H1 (cell line): ENCODE measurements around the gene MRPS31. TPM values are rescaled to one million over a fixed set of nuclear protein-coding genes. Genes with fewer than 3 reads are reported as not detected.
A peak's percentile ranks its signal among the peaks of the same experiment; 100 is the strongest.

Experiments
- CTCF ChIA-PET: fragments of 300-600 bp; sonication (Branson Sonifier 250); formaldehyde crosslinking; loops from one replicate; lab custom pipeline; 2021; ENCODE audit not compliant: partially characterized antibody; lab: Charles Lee
- POLR2A ChIA-PET: fragments of 300-600 bp; sonication (Branson Sonifier 250); formaldehyde crosslinking; loops from one replicate; lab custom pipeline; 2021; ENCODE audit warnings: inconsistent platforms; ENCODE audit not compliant: partially characterized antibody; lab: Charles Lee
- DNase-seq, 2 experiments: peaks; one replicate each; pipeline versions ENCODE4 v3.0.0 to v3.0.0-alpha.2; 2010 to 2022; ENCODE audit warnings: low spot score in 2 of 2, low read depth in 1 of 2, mixed read lengths in 1 of 2
- FAIRE-seq: peaks from 2 replicates; lab custom pipeline; 2011; peaks lifted over from hg19 to GRCh38; lab: Jason Lieb, UNC
- H2AFZ ChIP-seq: 2 replicates; pipeline ENCODE4 v1.8.1; 2012; ENCODE audit warnings: low read length, inconsistent platforms
- H2AK5ac ChIP-seq: 2 replicates; pipeline ENCODE4 v1.6.1; 2013; ENCODE audit warnings: low read depth, low read length
- H2BK120ac ChIP-seq: replicated peaks from 2 replicates; pipeline ENCODE3; 2013; ENCODE audit warnings: low read depth, low read length, inconsistent platforms
- H2BK12ac ChIP-seq: 2 replicates; pipeline ENCODE4 v1.6.1; 2013; ENCODE audit warnings: low read depth, low read length
- H2BK15ac ChIP-seq: 2 replicates; pipeline ENCODE4 v1.6.1; 2013; ENCODE audit warnings: low read length
- H2BK20ac ChIP-seq: 2 replicates; pipeline ENCODE4 v1.6.1; 2013; ENCODE audit warnings: low read length
- H2BK5ac ChIP-seq: 2 replicates; pipeline ENCODE4 v1.6.1; 2013; ENCODE audit warnings: low read depth, low read length
- H3K14ac ChIP-seq: 2 replicates; pipeline ENCODE4 v1.6.1; 2013; ENCODE audit warnings: inconsistent platforms; ENCODE audit not compliant: insufficient read length
- H3K18ac ChIP-seq: 2 replicates; pipeline ENCODE4 v1.6.1; 2013; ENCODE audit warnings: low read length; ENCODE audit errors: extremely low read depth
- H3K23ac ChIP-seq: 2 replicates; pipeline ENCODE4 v1.6.1; 2013; ENCODE audit warnings: inconsistent platforms; ENCODE audit not compliant: insufficient read length
- H3K23me2 ChIP-seq: 2 replicates; pipeline ENCODE4 v1.6.1; 2013; ENCODE audit warnings: low read depth, low read length
- H3K27ac ChIP-seq: 2 replicates; pipeline ENCODE4 v1.6.1; 2011; ENCODE audit warnings: low read depth, low read length, inconsistent platforms
- H3K27me3 ChIP-seq, 4 experiments: replicated peaks in 1 of 4; 1 replicate in 1 of 4; 2 replicates in 3 of 4; pipeline versions ENCODE4 v1.6.1 to v1.8.1; 2011 to 2013; ENCODE audit warnings: low read length in 3 of 4, mild to moderate bottlenecking in 3 of 4, inconsistent platforms in 2 of 4, mixed read lengths in 2 of 4, moderate library complexity in 1 of 4; ENCODE audit not compliant: control insufficient read depth in 3 of 4, insufficient read depth in 3 of 4; ENCODE audit errors: extremely low read depth in 1 of 4
- H3K36me3 ChIP-seq, 4 experiments: 2 replicates each; pipeline versions ENCODE4 v1.6.1 to v1.8.1; 2011 to 2013; ENCODE audit warnings: mild to moderate bottlenecking in 4 of 4, low read length in 3 of 4, moderate library complexity in 2 of 4, control low read depth in 1 of 4, inconsistent platforms in 1 of 4; ENCODE audit not compliant: insufficient read depth in 4 of 4, control insufficient read depth in 2 of 4
- H3K4ac ChIP-seq: replicated peaks from 2 replicates; pipeline ENCODE3; 2013; ENCODE audit warnings: low read length, low read depth, mixed read lengths, inconsistent platforms; ENCODE audit not compliant: insufficient read length
- H3K4me1 ChIP-seq, 4 experiments: replicated peaks in 1 of 4; 1 replicate in 1 of 4; 2 replicates in 3 of 4; pipeline versions ENCODE4 v1.6.1 to v1.8.1; 2011 to 2013; ENCODE audit warnings: low read length in 3 of 4, inconsistent platforms in 2 of 4, mixed read lengths in 1 of 4; ENCODE audit not compliant: insufficient read depth in 4 of 4, control insufficient read depth in 3 of 4
- H3K4me2 ChIP-seq, 2 experiments: 2 replicates each; pipeline versions ENCODE4 v1.6.1 to v1.8.1; 2011 to 2013; ENCODE audit warnings: low read depth in 2 of 2, low read length in 2 of 2, control low read depth in 1 of 2, inconsistent platforms in 1 of 2, mild to moderate bottlenecking in 1 of 2; ENCODE audit not compliant: insufficient read depth in 1 of 2
- H3K4me3 ChIP-seq, 4 experiments: fragments of 200-600, 300-600 bp in 1 of 4; sonication (generic), shearing (Covaris generic), sonication (Bioruptor Twin) in 1 of 4; 2 replicates each; pipeline versions ENCODE4 v1.5.1 to v1.8.1; 2011 to 2016; ENCODE audit warnings: low read length in 4 of 4, low read depth in 3 of 4, control low read depth in 2 of 4, inconsistent platforms in 2 of 4, mild to moderate bottlenecking in 2 of 4, mixed read lengths in 1 of 4, moderate library complexity in 1 of 4; ENCODE audit not compliant: insufficient read depth in 2 of 4; ENCODE audit errors: extremely low read depth in 1 of 4
- H3K56ac ChIP-seq: replicated peaks from 2 replicates; pipeline ENCODE3; 2013; ENCODE audit warnings: low read depth, mild to moderate bottlenecking, mixed read lengths, low read length, inconsistent platforms; ENCODE audit not compliant: insufficient read length
- H3K79me1 ChIP-seq: 2 replicates; pipeline ENCODE4 v1.6.1; 2013; ENCODE audit warnings: low read depth, low read length, control low read depth
- H3K79me2 ChIP-seq, 2 experiments: 2 replicates each; pipeline versions ENCODE4 v1.6.1 to v1.8.1; 2012 to 2013; ENCODE audit warnings: low read length in 2 of 2, mild to moderate bottlenecking in 2 of 2, inconsistent platforms in 1 of 2; ENCODE audit not compliant: insufficient read depth in 2 of 2, control insufficient read depth in 1 of 2
- H3K9ac ChIP-seq, 4 experiments: replicated peaks in 1 of 4; 1 replicate in 1 of 4; 2 replicates in 3 of 4; pipeline versions ENCODE4 v1.6.1 to v1.8.1; 2011 to 2013; ENCODE audit warnings: low read depth in 3 of 4, low read length in 3 of 4, control low read depth in 2 of 4, mild to moderate bottlenecking in 2 of 4, moderate library complexity in 2 of 4, inconsistent platforms in 1 of 4; ENCODE audit errors: extremely low read depth in 1 of 4
- H3K9me3 ChIP-seq, 2 experiments: 2 replicates each; pipeline versions ENCODE4 v1.6.1 to v1.8.1; 2012 to 2013; ENCODE audit warnings: mild to moderate bottlenecking in 2 of 2, moderate library complexity in 2 of 2, control low read depth in 1 of 2, inconsistent platforms in 1 of 2, low read depth in 1 of 2, low read length in 1 of 2, mixed read lengths in 1 of 2; ENCODE audit not compliant: insufficient read depth in 2 of 2
- H4K20me1 ChIP-seq, 2 experiments: replicated peaks in 1 of 2; 2 replicates each; pipeline versions ENCODE3 to v1.8.1; 2011 to 2013; ENCODE audit warnings: inconsistent platforms in 2 of 2, low read length in 2 of 2, mild to moderate bottlenecking in 1 of 2; ENCODE audit not compliant: insufficient read depth in 2 of 2, control insufficient read depth in 1 of 2
- H4K5ac ChIP-seq: 2 replicates; pipeline ENCODE4 v1.6.1; 2013; ENCODE audit warnings: low read length, low read depth, mixed read lengths, inconsistent platforms; ENCODE audit not compliant: insufficient read length
- H4K8ac ChIP-seq: 2 replicates; pipeline ENCODE4 v1.8.0; 2013; ENCODE audit warnings: mild to moderate bottlenecking, moderate library complexity, low read length, inconsistent platforms; ENCODE audit not compliant: insufficient read depth; ENCODE audit errors: extremely low read depth
- H4K91ac ChIP-seq: replicated peaks from 2 replicates; pipeline ENCODE3; 2013; ENCODE audit warnings: low read length, mixed read lengths, inconsistent platforms; ENCODE audit not compliant: insufficient read length
- RAD21 ChIP-seq, 2 experiments: IDR thresholded peaks in 1 of 2; conservative IDR thresholded peaks in 1 of 2; 2 replicates each; pipeline ENCODE4 v1.6.1; 2011; ENCODE audit warnings: low read depth in 2 of 2, low read length in 2 of 2, improper control_type of control experiment in 1 of 2, inconsistent platforms in 1 of 2, mild to moderate bottlenecking in 1 of 2, moderate library complexity in 1 of 2
- TEAD4 ChIP-seq: IDR thresholded peaks from 2 replicates; pipeline ENCODE4 v1.6.1; 2012; ENCODE audit warnings: low read depth, low read length, inconsistent platforms, mixed read lengths
- WGBS, 2 experiments: shearing (Covaris generic) in 1 of 2; methylation state at CpG; one replicate each; pipeline versions ENCODE4 v1.1.6 to v1.1.7; 2013 to 2015; ENCODE audit warnings: low lambda C conversion rate in 2 of 2, mixed read lengths in 2 of 2, inconsistent platforms in 1 of 2, low coverage in 1 of 2, missing lambda C conversion rate in 1 of 2; ENCODE audit not compliant: insufficient replicate concordance in 2 of 2, insufficient coverage in 1 of 2, insufficient read length in 1 of 2; ENCODE audit errors: extremely low coverage in 1 of 2, missing lambda C conversion rate in 1 of 2; 5-methylcytosine and 5-hydroxymethylcytosine counted together
- polyA plus RNA-seq, 7 experiments: library from polyadenylated mRNA; depleted of rRNA in 3 of 7; stranded (reverse) in 5 of 7; unstranded in 2 of 7; fragments of >200 nt in 5 of 7; fragments of 200-250 nt in 2 of 7; gene quantifications; 1 replicate in 5 of 7; 2 replicates in 1 of 7; 4 replicates in 1 of 7; pipeline versions ENCODE4 v1.2.1 to v1.2.3, GENCODE V29; 2011 to 2013; ENCODE audit warnings: missing spikeins in 2 of 7, mixed read lengths in 2 of 7
- total RNA-seq: library from RNA; stranded (reverse); fragmentation: NEBNext Ultra II Directional; extraction: Animal tissue kit (Norgen Biotek cat#: 25700); gene quantifications from 2 replicates; pipeline ENCODE4 v1.2.1, GENCODE V29; 2021
- TF ChIP-seq, protein P1 (sequence below), 3 experiments: IDR thresholded peaks; 1 replicate in 2 of 3; 2 replicates in 1 of 3; pipeline versions ENCODE4 v1.5.1 to v1.6.1; 2011; ENCODE audit warnings: low read length in 3 of 3, mild to moderate bottlenecking in 3 of 3, inconsistent platforms in 2 of 3, low read depth in 1 of 3, moderate library complexity in 1 of 3; ENCODE audit not compliant: insufficient read depth in 1 of 3; ENCODE audit errors: control extremely low read depth in 1 of 3
- TF ChIP-seq, protein P2 (sequence below): IDR thresholded peaks from 2 replicates; pipeline ENCODE4 v1.6.1; 2012; ENCODE audit warnings: inconsistent platforms

The MRPS31 gene
- total and polyA plus RNA-seq, 2 of the 8 experiments (the other 6 are each of a cell fraction or from before 2014, with no cell fraction given) = 13.6 to 33.3 TPM

DNA sequence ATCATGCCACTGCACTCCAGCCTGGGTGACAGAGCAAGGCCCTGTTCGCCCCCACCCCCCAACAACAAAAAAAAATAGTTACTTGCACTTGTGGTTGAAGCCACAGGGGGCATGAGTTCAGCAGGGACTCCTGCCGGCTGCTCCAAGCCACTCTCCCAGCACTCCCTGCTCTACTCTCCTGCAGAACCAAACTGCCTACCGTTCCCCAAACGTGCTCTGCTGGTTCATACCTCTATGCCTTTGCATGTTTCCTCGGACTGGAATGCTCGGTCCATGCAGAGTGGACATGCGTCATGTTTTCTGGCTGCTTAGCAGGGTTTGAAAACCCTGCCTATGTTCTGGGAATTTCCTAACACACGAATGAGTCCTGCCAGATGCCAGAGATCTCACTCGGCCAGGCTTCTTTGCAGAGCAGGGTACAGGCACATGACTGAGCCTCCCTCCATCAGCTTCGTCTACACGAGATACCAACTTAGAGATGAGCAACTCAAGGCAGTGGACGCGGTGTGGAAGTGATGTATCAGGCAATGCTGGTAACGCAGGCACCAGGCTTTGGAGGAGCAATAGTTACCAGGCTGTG, 9.9 kb upstream of the MRPS31 start:
- Histone ChIP-seq H4K91ac (no peak overlapping the region), H3K79me2 (no peaks in the 10 kb centered on the region), H4K20me1 (no peaks in the 10 kb centered on the region), H3K4ac (no peak overlapping the region), H2BK15ac (no peak overlapping the region; the same call in 1 of the 2 replicates), H3K14ac (no peak overlapping the region), H4K8ac (peak overlapping the region; percentile 11; the same call in 1 of the 2 replicates), H4K5ac (peak overlapping the region; percentile 29), H2AK5ac (no peak overlapping the region), H3K27ac (no peak overlapping the region), H3K9ac (no peak overlapping the region), H3K23me2 (no peaks in the 10 kb centered on the region), H2BK12ac (no peak overlapping the region; the same call in 1 of the 2 replicates), H3K9me3 (no peaks in the 10 kb centered on the region), H3K56ac (no peak overlapping the region), H3K27me3 (no peaks in the 10 kb centered on the region), H3K18ac (no peak overlapping the region; the same call in 1 of the 2 replicates), H3K4me1 (no peaks in the 10 kb centered on the region; a peak in 1 of 7 replicates), H2BK5ac (no peak overlapping the region), H2AFZ (peak overlapping the region; percentile 100), H3K4me2 (no peak overlapping the region; a peak in 1 of 4 replicates), H2BK120ac (no peak overlapping the region), H3K79me1 (no peaks in the 10 kb centered on the region), H2BK20ac (no peak overlapping the region; the same call in 1 of the 2 replicates), H3K4me3 (no peak overlapping the region), H3K36me3 (no peaks in the 10 kb centered on the region), H3K23ac (no peak overlapping the region)
- ChIA-PET CTCF (interaction anchor here (0.6 to 5.3 kb wide), 4 partner anchors 21 to 697 kb away, joined by 3 to 37 read pairs (median 3); no protein-coding TSS in a partner anchor), POLR2A (interaction anchor here (2.3 kb wide), 1 partner anchor 9 kb away, joined by 10 read pairs; the partner anchor contains the start of gene SLC25A15)
- WGBS, 2 experiments = 78% methylated on average over 14 of the region's 14 CpGs; no CpG with 5 or more reads in 1 of the 2 experiments
- DNase-seq = no peak
- TF ChIP-seq, protein P1, sequence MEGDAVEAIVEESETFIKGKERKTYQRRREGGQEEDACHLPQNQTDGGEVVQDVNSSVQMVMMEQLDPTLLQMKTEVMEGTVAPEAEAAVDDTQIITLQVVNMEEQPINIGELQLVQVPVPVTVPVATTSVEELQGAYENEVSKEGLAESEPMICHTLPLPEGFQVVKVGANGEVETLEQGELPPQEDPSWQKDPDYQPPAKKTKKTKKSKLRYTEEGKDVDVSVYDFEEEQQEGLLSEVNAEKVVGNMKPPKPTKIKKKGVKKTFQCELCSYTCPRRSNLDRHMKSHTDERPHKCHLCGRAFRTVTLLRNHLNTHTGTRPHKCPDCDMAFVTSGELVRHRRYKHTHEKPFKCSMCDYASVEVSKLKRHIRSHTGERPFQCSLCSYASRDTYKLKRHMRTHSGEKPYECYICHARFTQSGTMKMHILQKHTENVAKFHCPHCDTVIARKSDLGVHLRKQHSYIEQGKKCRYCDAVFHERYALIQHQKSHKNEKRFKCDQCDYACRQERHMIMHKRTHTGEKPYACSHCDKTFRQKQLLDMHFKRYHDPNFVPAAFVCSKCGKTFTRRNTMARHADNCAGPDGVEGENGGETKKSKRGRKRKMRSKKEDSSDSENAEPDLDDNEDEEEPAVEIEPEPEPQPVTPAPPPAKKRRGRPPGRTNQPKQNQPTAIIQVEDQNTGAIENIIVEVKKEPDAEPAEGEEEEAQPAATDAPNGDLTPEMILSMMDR (IDR thresholded peaks at IDR 0.05; ENCODE audit: control extremely low read depth in 1 of 3, insufficient read depth in 1 of 3, low read depth in 1 of 3, low read length in 3 of 3) = peak in 1 of 3 experiments; percentile 6; a peak in 1 of 4 replicates
- TF ChIP-seq TEAD4 = no peak
- TF ChIP-seq, protein P2, sequence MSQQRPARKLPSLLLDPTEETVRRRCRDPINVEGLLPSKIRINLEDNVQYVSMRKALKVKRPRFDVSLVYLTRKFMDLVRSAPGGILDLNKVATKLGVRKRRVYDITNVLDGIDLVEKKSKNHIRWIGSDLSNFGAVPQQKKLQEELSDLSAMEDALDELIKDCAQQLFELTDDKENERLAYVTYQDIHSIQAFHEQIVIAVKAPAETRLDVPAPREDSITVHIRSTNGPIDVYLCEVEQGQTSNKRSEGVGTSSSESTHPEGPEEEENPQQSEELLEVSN = peak; percentile 42; the same call in 1 of the 2 replicates
- 0 out of 4 replicates have a peak, but pooled peaks of 1 of the 2 experiments have one; percentile 1 for TF ChIP-seq RAD21 (IDR thresholded peaks at IDR 0.05 in 1 of 2, conservative IDR thresholded peaks at IDR 0.05 in 1 of 2; ENCODE audit: low read depth in 2 of 2, low read length in 2 of 2)
- FAIRE-seq = no peak
